ENCODE data around the gene GRIA2.
"Not testable (repeated sequence)": the region's sequence is repeated elsewhere in the genome, so short reads cannot be mapped to it uniquely, and the experiment has no call there.

Gene GRIA2

GRCh38 chr4:157220371-157220881 lies at the start of gene GRIA2:
Gene GRIA2 (plus strand): TSS chr4:157220728. CDS start chr4:157221043, 315 bp downstream.
- peak; percentile 40 for DNase-seq

GRCh38 chr4:157172011-157172410 lies 48.5 kb upstream of the GRIA2 start:
- DNase-seq = no peak

- not testable (repeated sequence) for DNase-seq
Observed at GRCh38 chr4:157180268-157180667, 40.3 kb upstream of the GRIA2 start.

- DNase-seq = no peak
Observed at GRCh38 chr4:157184300-157184699, 36.2 kb upstream of the GRIA2 start.

- no peak for DNase-seq
Observed at GRCh38 chr4:157185363-157185762, 35.2 kb upstream of the GRIA2 start.

DNA sequence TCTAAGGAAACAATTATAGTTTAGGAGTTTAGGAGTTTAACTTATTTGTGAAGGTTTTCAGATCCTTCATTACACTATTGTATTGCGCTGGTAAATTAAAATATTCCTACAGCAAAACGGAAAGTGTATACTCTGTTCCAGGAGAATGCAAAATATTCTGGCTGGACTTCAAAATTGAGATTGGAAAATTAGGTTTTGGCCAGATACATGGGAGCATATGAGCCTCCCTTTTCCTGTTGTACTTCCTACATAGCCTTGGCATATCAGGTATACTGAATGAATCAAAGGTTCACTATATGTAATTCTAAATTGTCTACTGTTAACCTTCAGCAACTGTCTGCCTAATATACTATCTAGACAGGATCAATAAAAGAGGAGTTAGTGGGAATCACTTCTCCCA lies 25.2 kb upstream of the GRIA2 start:
- DNase-seq = no peak

- no peak for DNase-seq
Observed at GRCh38 chr4:157196046-157196445, 24.5 kb upstream of the GRIA2 start.

GRCh38 chr4:157204634-157205244 lies 15.8 kb upstream of the GRIA2 start:
- no peak for DNase-seq

- DNase-seq = peak; percentile 16
Observed at GRCh38 chr4:157217708-157218107, 2.8 kb upstream of the GRIA2 start.

DNA sequence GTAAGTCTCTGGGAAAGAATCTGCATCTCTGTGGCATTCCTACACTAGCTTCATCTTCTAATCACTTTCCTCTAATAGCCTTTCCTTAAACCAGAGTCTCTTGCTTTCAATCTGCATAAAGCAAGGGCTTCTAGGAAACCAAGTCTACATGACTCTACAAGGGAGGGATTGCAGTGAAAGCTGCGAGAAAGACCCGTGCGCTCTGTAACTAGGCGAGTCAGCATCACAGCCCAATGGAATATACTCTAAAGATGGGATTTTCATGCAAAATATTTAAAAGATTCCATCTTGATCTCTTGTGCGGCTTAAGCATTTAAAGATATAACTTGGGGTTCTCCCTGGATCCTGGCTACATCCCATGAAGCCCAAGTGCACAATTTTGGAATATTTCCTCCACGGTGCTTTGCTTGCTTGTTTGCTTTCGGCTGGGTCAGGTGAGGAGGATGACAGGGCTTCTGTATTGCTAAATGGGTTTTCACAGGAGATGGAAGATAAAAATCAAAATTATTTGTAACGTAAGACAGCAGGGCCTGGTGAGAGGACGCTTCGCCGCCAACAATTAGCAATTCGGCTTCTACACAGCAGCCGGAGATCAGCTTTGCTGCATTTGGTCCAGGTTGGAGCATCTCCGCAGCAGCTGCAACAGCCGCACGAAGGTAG lies 687 bp upstream of the GRIA2 start:
- DNase-seq = peak; percentile 21

DNA sequence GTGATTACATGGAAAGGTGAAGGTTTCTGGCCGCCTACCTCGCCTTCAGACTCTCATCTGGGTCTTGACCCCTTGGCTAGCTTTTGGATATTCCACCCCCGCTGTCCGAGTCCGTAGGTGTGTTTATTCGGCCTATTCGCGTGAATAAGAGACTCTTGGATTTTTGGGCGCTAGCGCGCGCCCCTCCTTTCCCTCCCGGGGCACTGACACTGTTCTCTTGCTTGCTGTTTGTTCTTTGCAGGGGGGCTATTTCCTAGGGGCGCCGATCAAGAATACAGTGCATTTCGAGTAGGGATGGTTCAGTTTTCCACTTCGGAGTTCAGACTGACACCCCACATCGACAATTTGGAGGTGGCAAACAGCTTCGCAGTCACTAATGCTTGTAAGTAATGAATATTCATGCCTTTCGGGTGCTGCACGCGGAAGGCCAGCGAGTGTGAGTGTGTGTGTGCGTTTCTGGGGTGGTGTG lies 932 bp downstream of the GRIA2 start:
- DNase-seq = no peak

- peak; percentile 45 for DNase-seq
Observed at GRCh38 chr4:157221895-157222770, 1.6 kb downstream of the GRIA2 start.

GRCh38 chr4:157222771-157223160 lies 2.2 kb downstream of the GRIA2 start:
- no peak for DNase-seq

- DNase-seq = no peak
Observed at GRCh38 chr4:157223456-157223855, 2.9 kb downstream of the GRIA2 start.

DNA sequence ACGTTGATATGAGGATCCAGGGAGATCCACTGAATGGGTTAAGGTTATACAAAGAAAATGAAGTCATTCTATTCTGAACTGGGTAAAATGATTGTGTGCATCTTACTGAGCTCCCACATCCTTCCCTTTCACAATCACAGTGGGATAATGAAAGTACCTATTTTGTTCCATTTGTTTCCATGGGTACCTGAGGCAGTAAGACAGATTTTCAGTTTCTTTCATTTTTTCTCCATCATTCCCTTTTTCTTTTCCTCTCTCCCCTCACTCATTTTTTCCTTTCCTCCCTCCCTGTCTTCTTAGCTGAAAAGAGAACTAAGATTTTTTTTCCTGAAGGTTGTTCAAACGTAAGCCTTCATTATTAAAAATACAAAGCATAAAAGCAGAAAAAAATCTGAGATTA lies 4.6 kb downstream of the GRIA2 start:
- no peak for DNase-seq

GRCh38 chr4:157226035-157226434 lies 5.5 kb downstream of the GRIA2 start:
- DNase-seq = no peak

DNA sequence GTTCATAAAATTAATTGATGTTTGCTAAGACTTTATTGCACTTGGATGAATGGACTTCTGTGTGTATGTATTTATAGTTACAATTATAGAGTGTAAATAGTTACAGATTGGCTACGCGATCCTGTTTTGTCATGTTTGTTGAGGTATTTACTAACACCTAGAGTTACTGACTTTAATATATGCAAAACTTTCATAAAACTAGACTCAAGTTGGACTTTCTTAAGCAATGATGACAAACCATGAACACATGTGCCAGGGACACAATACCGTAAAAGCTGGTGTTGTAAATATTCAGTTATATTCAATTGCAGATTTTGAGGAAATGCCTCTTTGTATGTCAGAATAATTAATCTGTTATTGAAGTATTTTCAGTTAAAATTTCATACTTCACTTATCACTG lies 6.1 kb downstream of the GRIA2 start:
- no peak for DNase-seq

- DNase-seq = no peak
Observed at GRCh38 chr4:157231525-157231924, 11.0 kb downstream of the GRIA2 start.

- DNase-seq = no peak
Observed at GRCh38 chr4:157242871-157243270, 22.3 kb downstream of the GRIA2 start.

DNA sequence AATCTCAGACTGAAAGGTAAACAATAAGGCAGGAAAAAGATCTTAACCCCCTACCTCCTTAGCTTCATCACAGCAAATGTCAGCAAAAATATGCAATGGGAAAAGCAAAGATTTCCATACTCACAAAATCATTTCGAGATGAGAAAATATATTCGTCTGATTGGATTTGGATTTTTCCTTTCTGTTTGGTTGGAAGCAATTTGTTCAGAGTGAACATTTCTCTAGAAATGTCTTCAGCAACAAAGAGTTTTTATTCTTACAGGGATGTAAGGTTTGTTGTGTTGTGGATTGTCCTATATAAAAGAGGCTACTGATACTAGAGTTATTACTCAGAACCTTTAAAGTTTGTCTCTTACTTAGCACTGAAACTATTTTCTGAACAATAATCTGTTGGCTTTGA lies 23.8 kb downstream of the GRIA2 start:
- DNase-seq = no peak

DNA sequence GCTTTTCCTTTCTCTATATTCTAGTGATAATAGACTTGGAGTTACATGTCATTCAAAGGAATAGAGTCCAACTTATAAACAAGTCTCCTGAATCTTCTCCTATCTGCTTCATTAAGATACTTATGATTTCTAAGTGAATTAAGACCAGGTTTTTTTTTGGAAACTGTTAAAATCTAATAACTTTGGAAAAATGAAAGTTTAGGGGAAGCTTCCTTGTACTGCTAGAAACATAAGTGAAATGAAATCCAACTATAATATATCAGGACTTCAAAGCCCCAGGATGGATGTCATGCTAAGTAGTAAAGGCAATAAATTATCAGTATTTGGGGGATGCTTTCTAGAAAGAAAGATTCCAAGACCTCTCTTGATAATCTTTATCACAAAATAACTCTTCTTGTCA lies 24.8 kb downstream of the GRIA2 start:
- no peak for DNase-seq

- DNase-seq = no peak
Observed at GRCh38 chr4:157246964-157247363, 26.4 kb downstream of the GRIA2 start.

DNA sequence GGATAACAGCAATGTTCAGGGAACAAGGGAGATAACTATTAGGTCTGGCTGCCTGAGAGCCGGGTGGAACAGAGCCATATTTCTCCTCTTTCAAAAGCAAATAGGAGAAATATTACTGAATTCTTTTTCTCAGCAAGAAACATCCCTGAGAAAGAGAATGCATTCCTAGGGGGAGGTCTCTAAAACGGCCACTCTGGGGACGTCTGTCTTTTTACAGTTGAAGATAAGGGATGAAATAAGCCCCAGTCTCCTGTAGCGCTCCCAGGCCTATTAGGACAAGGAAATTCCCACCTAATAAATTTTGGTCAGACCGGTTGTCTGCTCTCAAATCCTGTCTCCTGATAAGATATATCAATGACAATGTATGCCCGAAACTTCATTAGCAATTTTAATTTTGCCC lies 37.6 kb downstream of the GRIA2 start:
- DNase-seq = not testable (repeated sequence)

GRCh38 chr4:157265281-157265680 lies 44.8 kb downstream of the GRIA2 start:
- no peak for DNase-seq
